GM12878 (cell line): ENCODE data around the gene CUEDC1. TPM values are rescaled to one million over a fixed set of nuclear protein-coding genes. Genes with fewer than 3 reads are reported as not detected.

Source experiments
- ATAC-seq: fragments of 200-7000 bp; cut with Tn5 transposase; 3 replicates; pipeline ENCODE4 v1.9.1; 2020; ENCODE audit warnings: mild to moderate bottlenecking, moderate library complexity
- BruUV-seq: library from RNA; stranded (reverse); fragments of 400-500 nt; replicated peaks from 2 replicates; lab custom pipeline; 2021; lab: Mats Ljungman, UMichigan
- CTCF ChIA-PET: fragments of 300-600 bp; sonication (Branson Sonifier 250); formaldehyde crosslinking; extraction: SDS; loops from one replicate; lab custom pipeline; 2021; ENCODE audit warnings: inconsistent platforms; lab: Yijun Ruan, JAX
- POLR2A ChIA-PET: fragments of 350-600 bp; formaldehyde crosslinking; extraction: SDS; loops from one replicate; lab custom pipeline; 2021; ENCODE audit warnings: inconsistent platforms; lab: Charles Lee
- RAD21 ChIA-PET: fragments of 300-600 bp; sonication (Branson Sonifier 250); formaldehyde crosslinking; loops from one replicate; lab custom pipeline; 2023; ENCODE audit warnings: antibody characterized with exemption; ENCODE audit not compliant: unreplicated experiment; lab: Charles Lee
- SMC1A ChIA-PET: fragments of 300-600 bp; sonication (Branson Sonifier 250); formaldehyde crosslinking; loops from one replicate; lab custom pipeline; 2023; ENCODE audit not compliant: unreplicated experiment, uncharacterized antibody; lab: Charles Lee
- DNase-seq: peaks from one replicate; pipeline ENCODE4 v3.0.0-alpha.2; 2011; ENCODE audit warnings: low read depth, low spot score
- FAIRE-seq: peaks from 3 replicates; lab custom pipeline; 2011; peaks lifted over from hg19 to GRCh38; lab: Jason Lieb, UNC
- H2AFZ ChIP-seq: 2 replicates; pipeline ENCODE4 v1.6.0; 2011; ENCODE audit warnings: low read depth, low read length, control low read depth; ENCODE audit not compliant: control insufficient read depth
- H3K27ac ChIP-seq: 2 replicates; pipeline ENCODE4 v1.5.1; 2011; ENCODE audit warnings: control low read depth; ENCODE audit not compliant: control insufficient read depth, insufficient read depth
- H3K27me3 ChIP-seq, 2 experiments: replicated peaks in 1 of 2; 2 replicates each; pipeline versions ENCODE4 v1.6.0 to v1.6.1; 2011; ENCODE audit warnings: low read length in 1 of 2; ENCODE audit not compliant: control insufficient read depth in 2 of 2, insufficient read depth in 2 of 2
- H3K36me3 ChIP-seq, 2 experiments: 2 replicates each; pipeline ENCODE4 v1.5.1; 2011; ENCODE audit warnings: low read length in 1 of 2; ENCODE audit not compliant: control insufficient read depth in 2 of 2, insufficient read depth in 2 of 2
- H3K4me1 ChIP-seq: 2 replicates; pipeline ENCODE4 v1.6.1; 2011; ENCODE audit warnings: mild to moderate bottlenecking, low read length, moderate library complexity, mixed read lengths; ENCODE audit not compliant: control insufficient read depth, insufficient read depth
- H3K4me2 ChIP-seq: 2 replicates; pipeline ENCODE4 v1.6.0; 2011; ENCODE audit warnings: control low read depth; ENCODE audit not compliant: control insufficient read depth, insufficient read depth
- H3K4me3 ChIP-seq: fragments of 200-600 bp; sonication (generic); 2 replicates; pipeline ENCODE4 v1.5.1; 2016
- H3K79me2 ChIP-seq: 2 replicates; pipeline ENCODE4 v1.6.0; 2011; ENCODE audit warnings: low read length; ENCODE audit not compliant: control insufficient read depth, insufficient read depth
- H3K9ac ChIP-seq: 2 replicates; pipeline ENCODE4 v1.8.0; 2011; ENCODE audit warnings: low read length, control low read depth, mixed read lengths; ENCODE audit not compliant: control insufficient read depth, insufficient read depth
- H3K9me3 ChIP-seq: replicated peaks from 3 replicates; pipeline ENCODE4 v1.5.1; 2011; ENCODE audit warnings: mild to moderate bottlenecking, low read length; ENCODE audit not compliant: control insufficient read depth, insufficient read depth
- H4K20me1 ChIP-seq: 2 replicates; pipeline ENCODE4 v1.6.0; 2011; ENCODE audit not compliant: control insufficient read depth, insufficient read depth
- ATF7 ChIP-seq: fragments of 450-650 bp; IDR thresholded peaks from 2 replicates; pipeline ENCODE4 v1.6.1; 2016; ENCODE audit warnings: low read depth, mild to moderate bottlenecking
- CBX3 ChIP-seq: fragments of 200-600 bp; sonication (generic); IDR thresholded peaks from 2 replicates; pipeline ENCODE4 v1.6.1; 2016; ENCODE audit warnings: low read depth, borderline replicate concordance
- CHD2 ChIP-seq: IDR thresholded peaks from 2 replicates; pipeline ENCODE4 v1.6.1; 2011; ENCODE audit warnings: low read depth, low read length, improper control_type of control experiment, borderline replicate concordance
- CUX1 ChIP-seq: IDR thresholded peaks from 2 replicates; pipeline ENCODE4 v1.6.1; 2012; ENCODE audit warnings: improper control_type of control experiment, low read depth, low read length; ENCODE audit not compliant: insufficient replicate concordance
- FOXK2 ChIP-seq: fragments of 450-650 bp; IDR thresholded peaks from 2 replicates; pipeline ENCODE4 v1.6.1; 2017; ENCODE audit warnings: mild to moderate bottlenecking, moderate library complexity
- GABPA ChIP-seq: IDR thresholded peaks from 2 replicates; pipeline ENCODE4 v1.6.1; 2014; ENCODE audit warnings: antibody characterized with exemption, low read depth, mild to moderate bottlenecking, inconsistent platforms
- HDAC6 ChIP-seq: fragments of 200-600 bp; sonication (generic); IDR thresholded peaks from one replicate; pipeline ENCODE4 v1.8.0; 2017; ENCODE audit warnings: antibody characterized with exemption; ENCODE audit not compliant: unreplicated experiment
- IKZF1 ChIP-seq: fragments of 450-650 bp; conservative IDR thresholded peaks from 2 replicates; pipeline ENCODE4 v1.6.1; 2017; ENCODE audit warnings: antibody characterized with exemption, mild to moderate bottlenecking
- IRF3 ChIP-seq: fragments of 450-650 bp; IDR thresholded peaks from 2 replicates; pipeline ENCODE4 v1.6.1; 2014; ENCODE audit warnings: mild to moderate bottlenecking
- JUNB ChIP-seq: IDR thresholded peaks from 2 replicates; pipeline ENCODE4 v1.6.1; 2016; ENCODE audit warnings: antibody characterized with exemption, mild to moderate bottlenecking
- JUND ChIP-seq: IDR thresholded peaks from 2 replicates; pipeline ENCODE4 v1.6.1; 2012; ENCODE audit warnings: low read depth, mild to moderate bottlenecking, low read length, improper control_type of control experiment, moderate library complexity
- MTA2 ChIP-seq: fragments of 450-650 bp; IDR thresholded peaks from 2 replicates; pipeline ENCODE4 v1.6.1; 2016; ENCODE audit warnings: low read depth, mild to moderate bottlenecking, moderate library complexity
- NKRF ChIP-seq: fragments of 450-650 bp; conservative IDR thresholded peaks from 2 replicates; pipeline ENCODE4 v1.6.1; 2017; ENCODE audit warnings: mild to moderate bottlenecking, moderate library complexity
- NR2F1 ChIP-seq: fragments of 450-650 bp; conservative IDR thresholded peaks from 2 replicates; pipeline ENCODE4 v1.6.1; 2017; ENCODE audit warnings: mild to moderate bottlenecking
- SIX5 ChIP-seq: IDR thresholded peaks from 2 replicates; pipeline ENCODE4 v1.6.1; 2011; ENCODE audit warnings: mild to moderate bottlenecking, low read depth, low read length, moderate library complexity; ENCODE audit not compliant: severe bottlenecking
- SMARCA5 ChIP-seq: fragments of 450-650 bp; IDR thresholded peaks from 2 replicates; pipeline ENCODE4 v1.6.1; 2017; ENCODE audit warnings: mild to moderate bottlenecking
- SRF ChIP-seq, 2 experiments: IDR thresholded peaks; 2 replicates each; pipeline ENCODE4 v1.6.1; 2011; ENCODE audit warnings: low read depth in 2 of 2, low read length in 2 of 2, mild to moderate bottlenecking in 1 of 2, moderate library complexity in 1 of 2
- TARDBP ChIP-seq: IDR thresholded peaks from 2 replicates; pipeline ENCODE4 v1.6.1; 2016; ENCODE audit warnings: borderline replicate concordance
- ZNF207 ChIP-seq: fragments of 450-650 bp; IDR thresholded peaks from 2 replicates; pipeline ENCODE4 v1.6.1; 2014; ENCODE audit warnings: antibody characterized with exemption, mild to moderate bottlenecking, borderline replicate concordance
- WGBS: methylation state at CpG from one replicate; pipeline ENCODE4 v1.1.6; 2016; ENCODE audit warnings: low lambda C conversion rate; ENCODE audit not compliant: insufficient replicate concordance, insufficient coverage; ENCODE audit errors: missing lambda C conversion rate; 5-methylcytosine and 5-hydroxymethylcytosine counted together
- in situ Hi-C: fragments of 300-500 bp; cut with MboI; formaldehyde crosslinking; loops from 9 replicates; pipeline ENCODE4 v1.14.3; 2018; ENCODE audit warnings: mixed read lengths
- intact Hi-C: fragments of 100-400 bp; cut with micrococcal nuclease; formaldehyde crosslinking; loops from one replicate; pipeline ENCODE4 v1.14.2; 2022; ENCODE audit not compliant: unreplicated experiment
- polyA plus RNA-seq, 11 experiments: library from polyadenylated mRNA; depleted of rRNA in 4 of 11; unstranded in 6 of 11; stranded (reverse) in 5 of 11; fragments of >200 nt; fragmentation: Nextera tagmentation in 4 of 11; fragmentation: Illumina TruSeq in 1 of 11; extraction: Ambion mirVana in 4 of 11; extraction: Trizol in 1 of 11; gene quantifications; 1 replicate in 1 of 11; 2 replicates in 10 of 11; pipeline versions ENCODE4 v1.2.1 to v1.2.3, GENCODE V29; 2011 to 2016; ENCODE audit warnings: inconsistent platforms in 2 of 11, missing spikeins in 2 of 11, low read depth in 1 of 11
- total RNA-seq, 4 experiments: library from RNA; depleted of rRNA in 3 of 4; stranded (reverse); fragments of >200 nt in 3 of 4; fragmentation: Illumina TruSeq in 1 of 4; extraction: Trizol in 1 of 4; gene quantifications; 2 replicates each; pipeline versions ENCODE4 v1.2.1 to v1.2.3, GENCODE V29; 2013 to 2021

The CUEDC1 gene
- total and polyA plus RNA-seq, 10 of the 15 experiments (the other 5 are each of a cell fraction or from before 2014, with no cell fraction given): 0.24 to 7.4 (median 1.8) TPM

GRCh38 chr17:57979076-57979475, 23.9 kb upstream of the CUEDC1 start:
- Histone ChIP-seq H3K9me3 (no peaks in the 10 kb centered on the region), H3K9ac (no peak overlapping the region), H2AFZ (no peak overlapping the region), H3K4me2 (no peak overlapping the region), H3K36me3 (peaks cover 4 to 31% of the 10 kb centered on the region in 2 experiments), H3K4me3 (no peak overlapping the region), H3K27me3 (no peaks in the 10 kb centered on the region), H3K4me1 (no peaks in the 10 kb centered on the region), H3K27ac (no peak overlapping the region), H3K79me2 (no peaks in the 10 kb centered on the region; the same call in none of the 2 replicates), H4K20me1 (no peaks in the 10 kb centered on the region)
- no peak for FAIRE-seq
- no peak for DNase-seq
- WGBS: 100% methylated on average over 1 of the region's 1 CpG
- intact Hi-C loops: no loop called here
- CTCF ChIA-PET: interaction anchor here (1.4 to 8.8 kb wide), 3 partner anchors 19 to 119 kb away, joined by 3 to 195 read pairs (median 4); no protein-coding TSS in a partner anchor
- no TSS peak for BruUV-seq
- in situ Hi-C loops: no loop called here
- RAD21 ChIA-PET: no interaction called here
- SMC1A ChIA-PET: interaction anchor here (0.7 to 9.3 kb wide), 5 partner anchors 18 to 118 kb away, joined by 3 to 114 read pairs (median 3); no protein-coding TSS in a partner anchor
- POLR2A ChIA-PET: interaction anchor here (0.7 to 1.2 kb wide), 2 partner anchors 79 to 134 kb away, joined by 3 to 6 read pairs; no protein-coding TSS in a partner anchor
- ATAC-seq: no peak
- TF ChIP-seq TARDBP: no peak
- TF ChIP-seq CHD2: no peak
- no peak for TF ChIP-seq ATF7
- no peak for TF ChIP-seq SIX5
- TF ChIP-seq IRF3: no peak
- no peak for TF ChIP-seq NR2F1
- no peak for TF ChIP-seq CBX3
- TF ChIP-seq JUNB: no peak
- no peak for TF ChIP-seq GABPA
- no peak for TF ChIP-seq JUND
- no peak for TF ChIP-seq NKRF
- TF ChIP-seq SMARCA5: no peak
- no peak for TF ChIP-seq ZNF207
- TF ChIP-seq CUX1: no peak
- no peak for TF ChIP-seq HDAC6
- no peak for TF ChIP-seq MTA2
- TF ChIP-seq SRF (IDR thresholded peaks at IDR 0.05; ENCODE audit: low read depth in 2 of 2, low read length in 2 of 2): no peak
- no peak for TF ChIP-seq IKZF1
- no peak for TF ChIP-seq FOXK2
